ENCODE data around the gene BORA. TPM values are rescaled to one million over a fixed set of nuclear protein-coding genes. Genes with fewer than 3 reads are reported as not detected.
A peak's percentile ranks its signal among the peaks of the same experiment; 100 is the strongest.

Gene BORA
- total and polyA plus RNA-seq, 10 of the 15 experiments (the other 5 are each of a cell fraction or from before 2014, with no cell fraction given): 15.1 to 38.7 (median 23.2) TPM

DNA sequence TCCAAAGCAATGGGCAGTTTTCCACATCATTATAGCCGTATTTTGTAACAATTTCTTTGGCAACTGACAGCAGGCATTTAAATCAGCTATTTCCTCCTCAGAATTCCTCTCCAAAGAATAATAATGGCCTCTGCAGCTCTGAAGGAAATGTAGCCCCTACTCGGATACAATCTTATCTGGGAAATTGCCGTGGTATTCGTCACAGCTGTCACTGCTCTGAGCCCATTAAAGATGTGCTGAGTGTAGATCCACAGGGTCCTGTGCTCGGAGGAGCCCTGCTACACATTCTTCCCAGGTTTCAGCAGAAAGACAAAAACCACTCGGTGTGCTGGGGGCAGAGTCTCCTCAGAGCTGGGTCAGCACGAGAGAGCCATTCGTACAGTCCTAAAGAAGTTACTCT is 33.4 kb upstream of the BORA start (continued):
- TF ChIP-seq, protein P1, sequence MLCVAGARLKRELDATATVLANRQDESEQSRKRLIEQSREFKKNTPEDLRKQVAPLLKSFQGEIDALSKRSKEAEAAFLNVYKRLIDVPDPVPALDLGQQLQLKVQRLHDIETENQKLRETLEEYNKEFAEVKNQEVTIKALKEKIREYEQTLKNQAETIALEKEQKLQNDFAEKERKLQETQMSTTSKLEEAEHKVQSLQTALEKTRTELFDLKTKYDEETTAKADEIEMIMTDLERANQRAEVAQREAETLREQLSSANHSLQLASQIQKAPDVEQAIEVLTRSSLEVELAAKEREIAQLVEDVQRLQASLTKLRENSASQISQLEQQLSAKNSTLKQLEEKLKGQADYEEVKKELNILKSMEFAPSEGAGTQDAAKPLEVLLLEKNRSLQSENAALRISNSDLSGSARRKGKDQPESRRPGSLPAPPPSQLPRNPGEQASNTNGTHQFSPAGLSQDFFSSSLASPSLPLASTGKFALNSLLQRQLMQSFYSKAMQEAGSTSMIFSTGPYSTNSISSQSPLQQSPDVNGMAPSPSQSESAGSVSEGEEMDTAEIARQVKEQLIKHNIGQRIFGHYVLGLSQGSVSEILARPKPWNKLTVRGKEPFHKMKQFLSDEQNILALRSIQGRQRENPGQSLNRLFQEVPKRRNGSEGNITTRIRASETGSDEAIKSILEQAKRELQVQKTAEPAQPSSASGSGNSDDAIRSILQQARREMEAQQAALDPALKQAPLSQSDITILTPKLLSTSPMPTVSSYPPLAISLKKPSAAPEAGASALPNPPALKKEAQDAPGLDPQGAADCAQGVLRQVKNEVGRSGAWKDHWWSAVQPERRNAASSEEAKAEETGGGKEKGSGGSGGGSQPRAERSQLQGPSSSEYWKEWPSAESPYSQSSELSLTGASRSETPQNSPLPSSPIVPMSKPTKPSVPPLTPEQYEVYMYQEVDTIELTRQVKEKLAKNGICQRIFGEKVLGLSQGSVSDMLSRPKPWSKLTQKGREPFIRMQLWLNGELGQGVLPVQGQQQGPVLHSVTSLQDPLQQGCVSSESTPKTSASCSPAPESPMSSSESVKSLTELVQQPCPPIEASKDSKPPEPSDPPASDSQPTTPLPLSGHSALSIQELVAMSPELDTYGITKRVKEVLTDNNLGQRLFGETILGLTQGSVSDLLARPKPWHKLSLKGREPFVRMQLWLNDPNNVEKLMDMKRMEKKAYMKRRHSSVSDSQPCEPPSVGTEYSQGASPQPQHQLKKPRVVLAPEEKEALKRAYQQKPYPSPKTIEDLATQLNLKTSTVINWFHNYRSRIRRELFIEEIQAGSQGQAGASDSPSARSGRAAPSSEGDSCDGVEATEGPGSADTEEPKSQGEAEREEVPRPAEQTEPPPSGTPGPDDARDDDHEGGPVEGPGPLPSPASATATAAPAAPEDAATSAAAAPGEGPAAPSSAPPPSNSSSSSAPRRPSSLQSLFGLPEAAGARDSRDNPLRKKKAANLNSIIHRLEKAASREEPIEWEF (IDR thresholded peaks at IDR 0.05; ENCODE audit: insufficient replicate concordance, low read depth, low read length): no peak

DNA sequence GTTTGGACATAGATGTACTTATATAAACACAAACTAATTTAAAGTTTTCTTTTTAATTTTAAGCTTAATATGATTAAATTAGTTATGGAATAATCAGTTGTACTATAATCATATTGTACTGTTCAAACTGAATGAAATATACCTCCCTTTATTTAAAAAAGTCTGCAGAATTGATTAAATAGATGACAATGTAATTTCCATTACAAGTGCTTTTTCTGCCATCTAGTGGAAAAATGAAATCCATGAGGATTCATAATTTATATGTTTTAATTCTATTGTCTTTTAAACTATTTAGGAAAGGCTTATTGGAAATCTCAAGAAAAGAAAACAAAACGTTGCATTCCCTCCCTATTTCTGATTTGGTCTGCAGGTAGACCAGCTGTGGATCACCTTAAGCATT is 31.1 kb upstream of the BORA start:
- TF ChIP-seq SMC3 (IDR thresholded peaks at IDR 0.05; ENCODE audit: borderline replicate concordance, low read length) (peak; percentile 11; the same call in 1 of the 2 replicates), EP300 (IDR thresholded peaks at IDR 0.05; ENCODE audit: borderline replicate concordance in 1 of 2, control insufficient read depth in 1 of 2, low read depth in 2 of 2, low read length in 2 of 2) (no peak)
- Histone ChIP-seq H2AFZ (ENCODE audit: control insufficient read depth, low read depth, low read length) (no peak overlapping the region), H3K4me3 (no peak overlapping the region), H3K36me3 (ENCODE audit: control insufficient read depth in 2 of 2, insufficient read depth in 2 of 2, low read length in 1 of 2) (no peaks in the 10 kb centered on the region), H3K27ac (ENCODE audit: control insufficient read depth, insufficient read depth) (no peak overlapping the region), H4K20me1 (ENCODE audit: control insufficient read depth, insufficient read depth) (no peaks in the 10 kb centered on the region), H3K9me3 (replicated peaks; ENCODE audit: control insufficient read depth, insufficient read depth, low read length) (no peaks in the 10 kb centered on the region; the same call in 2 of the 3 replicates), H3K9ac (ENCODE audit: control insufficient read depth, insufficient read depth, low read length) (no peak overlapping the region), H3K27me3 (replicated peaks in 1 of 2; ENCODE audit: control insufficient read depth in 2 of 2, insufficient read depth in 2 of 2, low read length in 1 of 2) (no peaks in the 10 kb centered on the region), H3K79me2 (ENCODE audit: control insufficient read depth, insufficient read depth, low read length) (no peaks in the 10 kb centered on the region), H3K4me1 (ENCODE audit: control insufficient read depth, insufficient read depth, low read length) (no peaks in the 10 kb centered on the region), H3K4me2 (ENCODE audit: control insufficient read depth, insufficient read depth) (no peak overlapping the region)
- ATAC-seq (no peak), FAIRE-seq (no peak), DNase-seq (ENCODE audit: low read depth, low spot score) (no peak)
- SMC1A ChIA-PET (ENCODE audit: uncharacterized antibody, unreplicated experiment): interaction anchor here (1.0 kb wide), 1 partner anchor 53 kb away, joined by 3 read pairs; no protein-coding TSS in a partner anchor
- RAD21 ChIA-PET (ENCODE audit: unreplicated experiment): no interaction called here
- in situ Hi-C loops (cut with MboI): no loop called here
- 5% methylated on average over 1 of the region's 1 CpG for WGBS (ENCODE audit: insufficient coverage, insufficient replicate concordance, low lambda C conversion rate, missing lambda C conversion rate)
- BruUV-seq (replicated peaks): no TSS peak
- intact Hi-C loops (cut with micrococcal nuclease; ENCODE audit: unreplicated experiment): no loop called here
- CTCF ChIA-PET: interaction anchor here (0.7 to 2.0 kb wide), 5 partner anchors 10 to 62 kb away, joined by 3 to 8 read pairs (median 3); no protein-coding TSS in a partner anchor
- POLR2A ChIA-PET: interaction anchor here (0.6 kb wide), 1 partner anchor 1443 kb away, joined by 3 read pairs; no protein-coding TSS in a partner anchor
